Retina (tissue), 1 donor: Measurements from ENCODE around the gene COX7A2.

Experiments used
- DNase-seq: peaks from one replicate; pipeline ENCODE4 v3.0.0-alpha.2; 2016

COX7A2 gene

DNA sequence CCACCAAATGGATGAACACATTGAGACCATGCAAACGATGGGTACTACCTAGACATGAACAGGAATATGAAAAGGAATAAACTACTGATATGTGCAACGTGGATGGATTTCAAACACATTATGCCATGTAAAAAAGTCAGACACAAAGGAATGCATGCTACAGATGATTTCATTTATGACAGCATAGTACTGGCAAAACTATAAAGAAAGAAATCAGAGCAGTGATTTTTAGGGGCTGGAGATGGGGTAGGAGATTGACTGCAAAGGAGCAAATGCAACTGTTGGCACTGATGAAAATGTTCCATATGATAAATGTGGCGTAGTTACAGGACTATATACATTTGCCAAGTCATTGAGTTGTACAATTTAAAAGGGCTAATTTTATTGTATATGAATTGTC is 24.3 kb downstream of the COX7A2 start:
- no peak for DNase-seq

DNA sequence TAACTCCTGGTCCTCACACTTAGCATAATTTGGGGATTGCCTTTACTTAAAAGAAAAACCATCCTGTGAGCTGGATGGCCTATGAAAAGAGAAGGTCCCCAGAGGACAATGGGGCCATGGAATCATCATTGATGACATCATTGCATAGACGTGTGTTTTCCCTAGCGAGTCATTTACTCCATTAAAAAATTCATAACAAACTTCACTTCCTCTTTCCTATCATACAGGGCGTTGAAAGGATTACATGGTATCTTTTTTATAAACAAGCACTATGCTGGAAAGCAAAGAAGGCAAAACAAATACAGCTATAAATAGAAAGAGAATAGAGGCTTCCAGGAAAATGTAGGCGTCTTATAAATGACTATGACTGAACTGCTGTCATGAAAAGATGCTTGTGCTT is 26.4 kb downstream of the COX7A2 start:
- DNase-seq: no peak

- no peak for DNase-seq
Measured at GRCh38 chr6:75215291-75215690, 28.3 kb downstream of the COX7A2 start.

DNA sequence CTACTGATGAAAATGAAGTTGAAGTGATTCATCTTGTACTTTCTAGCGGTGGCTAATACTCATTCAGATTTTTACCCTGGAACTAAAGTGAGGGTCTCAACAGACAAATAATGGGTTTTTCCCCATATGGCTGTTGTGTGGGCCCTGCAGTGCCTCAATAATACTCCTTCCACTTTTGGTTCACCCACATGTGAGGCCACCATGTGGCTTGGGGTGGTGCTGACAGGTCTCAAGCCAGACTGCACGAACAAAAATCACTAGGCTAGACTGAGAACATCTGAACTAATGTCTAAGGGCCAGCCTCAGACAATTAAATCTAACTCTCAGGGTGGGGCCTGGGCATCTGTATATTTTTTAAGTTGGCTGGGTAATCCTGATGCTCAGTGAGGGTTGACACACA is 29.9 kb downstream of the COX7A2 start:
- no peak for DNase-seq

DNA sequence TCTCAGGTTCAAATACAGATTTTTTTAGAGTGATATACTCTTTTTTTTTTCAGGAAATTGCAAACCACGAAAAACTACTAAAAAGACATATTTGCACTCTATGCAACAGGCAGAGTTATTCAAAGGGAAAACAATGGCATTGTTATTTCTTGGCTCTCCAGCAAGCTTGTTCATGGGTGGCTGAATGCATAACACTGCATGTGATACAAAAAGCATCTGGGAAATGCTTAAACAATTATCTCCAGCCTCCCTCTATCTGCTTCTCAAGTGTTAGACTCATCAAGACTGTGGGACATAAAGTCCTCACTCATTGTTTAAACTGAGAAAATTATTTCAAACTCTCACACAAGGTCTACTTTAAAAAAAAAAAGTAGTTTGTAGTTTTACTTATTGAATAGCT is 30.5 kb downstream of the COX7A2 start:
- no peak for DNase-seq

DNA sequence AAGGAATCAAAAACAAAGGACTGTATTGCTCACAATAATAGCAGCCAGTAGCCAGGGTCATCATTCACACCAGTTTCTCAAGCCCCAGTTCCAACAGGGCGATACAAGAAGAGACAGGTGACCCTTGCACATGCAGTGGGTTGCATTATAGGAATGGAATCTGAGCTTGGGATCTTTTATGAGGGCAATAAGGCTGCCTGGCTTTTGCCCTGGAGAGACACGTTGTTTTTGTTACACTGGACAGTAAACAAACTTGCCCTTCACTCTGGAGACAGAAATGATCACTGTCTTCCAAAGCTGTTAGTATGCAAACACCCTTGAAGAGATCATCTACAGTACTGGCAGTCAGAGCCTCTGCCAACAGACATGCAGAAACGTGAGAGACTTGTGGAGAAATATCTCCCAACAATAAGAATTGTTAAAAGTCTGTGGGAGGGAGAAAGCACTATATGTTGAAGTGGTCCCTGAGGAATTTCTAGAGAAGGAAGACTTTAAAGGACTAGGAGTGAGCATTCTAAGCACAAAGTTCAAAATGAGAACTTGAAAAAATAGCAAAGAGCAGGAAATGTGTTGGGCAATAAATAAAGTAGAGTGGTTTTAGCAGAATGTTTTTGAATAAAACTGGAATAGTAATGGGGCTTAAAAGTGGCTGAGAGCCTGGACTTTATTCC is 31.5 kb downstream of the COX7A2 start:
- DNase-seq: no peak

DNA sequence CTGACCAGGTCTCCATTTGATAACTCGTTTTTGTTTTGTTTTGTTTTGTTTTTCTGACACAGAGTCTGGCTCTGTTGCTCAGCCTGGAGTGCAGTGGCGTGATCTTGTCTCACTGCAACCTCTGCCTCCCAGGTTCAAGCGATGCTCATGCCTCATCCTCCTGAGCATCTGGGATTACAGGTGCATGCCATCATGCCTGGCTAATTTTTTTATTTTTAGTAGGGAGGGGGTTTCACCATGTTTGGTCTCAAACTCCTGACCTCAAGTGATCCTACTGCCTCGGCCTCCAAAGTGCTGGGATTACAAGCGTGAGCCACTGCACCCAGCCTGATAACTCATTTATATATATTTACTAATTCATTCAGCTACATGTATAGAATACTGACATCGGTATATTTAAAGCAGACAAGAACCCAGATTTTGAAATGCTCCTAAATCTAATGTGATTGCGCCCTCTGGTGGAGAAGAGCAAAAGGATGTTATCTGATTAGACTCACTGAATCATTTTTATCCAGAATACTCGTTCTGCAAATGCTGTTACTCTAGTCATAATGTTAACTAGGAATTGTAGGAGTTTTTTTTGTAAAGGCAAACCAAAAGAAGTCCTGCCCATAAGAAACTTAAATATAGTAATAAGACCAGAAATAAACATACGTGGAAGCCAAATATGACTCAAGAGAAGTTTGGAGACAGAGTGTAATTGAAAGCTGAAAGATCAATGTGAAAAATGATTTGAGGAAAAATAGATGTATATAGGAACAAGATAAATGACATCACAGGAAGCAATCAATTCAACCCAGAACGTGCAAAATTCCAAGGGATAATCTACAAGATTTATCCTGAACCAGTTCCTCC is 32.5 kb downstream of the COX7A2 start:
- no peak for DNase-seq

DNA sequence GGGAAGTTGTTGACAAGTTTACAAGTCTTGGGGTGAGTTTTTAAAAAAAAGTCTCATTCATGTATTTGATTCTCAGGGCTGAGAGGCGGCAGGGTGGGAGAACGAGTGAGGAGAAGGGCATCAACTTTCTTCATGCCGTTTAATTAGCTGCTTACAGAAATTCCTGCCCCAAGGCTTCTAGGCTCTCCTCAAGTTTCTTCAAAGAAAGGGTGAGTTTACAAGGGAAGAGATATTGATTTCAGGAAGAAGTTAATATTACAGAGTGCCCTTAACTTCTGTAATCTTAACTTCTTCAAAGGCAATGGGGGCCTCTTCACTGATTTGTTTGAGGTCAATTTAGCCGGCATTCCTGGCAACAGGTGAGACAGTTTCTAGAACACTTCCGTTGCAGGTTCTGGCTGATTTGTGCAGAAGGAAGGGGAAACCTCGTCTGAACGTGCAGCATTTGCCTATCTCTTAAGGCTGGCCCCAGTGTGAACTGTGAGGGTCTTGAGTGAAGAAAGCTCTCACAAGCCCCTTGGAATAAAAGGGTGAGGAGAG is 34.3 kb downstream of the COX7A2 start:
- DNase-seq: no peak

GRCh38 chr6:75208298-75209183 is 35.1 kb downstream of the COX7A2 start:
- peak; percentile 90 for DNase-seq

DNA sequence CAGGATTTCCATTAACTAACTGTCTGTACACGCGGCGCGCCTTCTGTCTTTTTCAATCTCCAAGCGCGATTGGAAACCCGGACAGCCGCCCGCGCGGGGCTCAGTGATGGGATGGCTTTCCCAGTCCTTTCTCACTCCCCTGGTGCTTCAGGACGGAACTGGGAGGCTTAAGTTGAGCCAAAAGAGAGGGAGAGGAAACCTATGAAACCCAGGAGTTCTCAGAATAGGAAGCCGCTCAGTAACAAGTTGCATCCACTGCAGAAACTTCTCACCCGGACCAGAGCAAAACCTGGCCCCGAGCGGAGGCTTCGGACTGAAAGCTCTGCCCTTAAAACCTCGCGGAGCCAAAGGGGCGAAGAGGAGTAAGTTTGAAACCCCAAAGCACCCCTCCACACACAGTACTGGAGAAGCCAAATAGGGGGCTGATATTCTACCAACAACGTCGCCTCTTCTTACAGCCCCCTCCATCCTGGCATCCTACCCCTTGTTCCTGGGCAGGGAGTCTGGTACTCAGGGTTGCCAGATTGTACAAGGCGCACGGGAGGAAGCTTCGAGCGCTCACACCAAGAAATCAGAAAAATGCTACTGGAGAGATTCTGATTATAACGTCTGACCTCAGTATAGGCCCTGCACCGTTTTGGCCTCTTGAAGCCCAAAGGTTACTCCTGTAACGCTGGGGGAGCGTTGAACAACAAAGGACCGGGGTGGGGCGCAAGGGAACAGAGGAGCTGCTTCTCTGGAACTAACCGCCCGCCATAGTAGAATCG is 36.8 kb downstream of the COX7A2 start:
- DNase-seq: peak; percentile 77

GRCh38 chr6:75205776-75206575 is 37.6 kb downstream of the COX7A2 start, which contains the start of gene COL12A1:
Gene COL12A1, minus strand, starts transcription at chr6:75206053. Its CDS starts 3,261 bp downstream, at chr6:75202792.
- peak; percentile 89 for DNase-seq

DNA sequence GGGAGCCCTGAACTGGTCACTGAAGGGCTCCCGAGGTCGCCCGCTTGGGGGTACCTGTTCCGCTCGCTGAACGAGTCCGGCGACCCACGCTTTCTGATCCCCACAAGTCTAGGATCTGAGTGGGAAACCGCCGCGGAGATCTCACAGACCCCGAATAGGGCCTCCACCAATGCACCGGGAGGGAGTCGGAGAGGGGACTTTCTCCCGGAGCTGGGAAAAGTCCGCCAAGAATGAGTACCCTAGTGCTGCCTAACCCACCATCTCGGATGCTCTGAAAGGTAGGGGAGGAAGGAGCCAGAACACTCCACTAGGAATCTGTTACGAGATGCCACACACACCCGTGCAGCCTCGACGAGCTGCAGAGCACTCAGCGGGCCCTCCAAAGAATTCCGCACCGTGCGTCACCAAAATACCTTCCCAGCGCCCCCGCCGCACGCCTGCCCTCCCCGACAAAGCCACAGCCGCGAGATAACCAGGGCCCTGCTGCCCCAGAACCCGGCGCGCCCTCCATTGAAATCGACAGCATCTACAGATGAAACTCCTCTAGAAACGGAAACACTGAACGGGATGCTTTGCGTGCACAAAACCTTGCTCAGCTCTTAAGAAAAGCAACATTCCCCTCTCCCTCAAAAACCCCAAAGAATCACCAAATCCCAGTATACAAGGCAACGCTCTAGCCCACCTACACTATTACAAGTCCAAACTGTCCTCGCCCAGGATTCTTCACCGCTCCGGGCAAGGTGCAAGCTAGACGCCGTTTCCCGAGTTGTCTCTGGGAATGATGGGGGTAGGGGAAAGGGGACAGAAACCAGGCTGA is 38.4 kb downstream of the COX7A2 start:
- peak; percentile 71 for DNase-seq

DNA sequence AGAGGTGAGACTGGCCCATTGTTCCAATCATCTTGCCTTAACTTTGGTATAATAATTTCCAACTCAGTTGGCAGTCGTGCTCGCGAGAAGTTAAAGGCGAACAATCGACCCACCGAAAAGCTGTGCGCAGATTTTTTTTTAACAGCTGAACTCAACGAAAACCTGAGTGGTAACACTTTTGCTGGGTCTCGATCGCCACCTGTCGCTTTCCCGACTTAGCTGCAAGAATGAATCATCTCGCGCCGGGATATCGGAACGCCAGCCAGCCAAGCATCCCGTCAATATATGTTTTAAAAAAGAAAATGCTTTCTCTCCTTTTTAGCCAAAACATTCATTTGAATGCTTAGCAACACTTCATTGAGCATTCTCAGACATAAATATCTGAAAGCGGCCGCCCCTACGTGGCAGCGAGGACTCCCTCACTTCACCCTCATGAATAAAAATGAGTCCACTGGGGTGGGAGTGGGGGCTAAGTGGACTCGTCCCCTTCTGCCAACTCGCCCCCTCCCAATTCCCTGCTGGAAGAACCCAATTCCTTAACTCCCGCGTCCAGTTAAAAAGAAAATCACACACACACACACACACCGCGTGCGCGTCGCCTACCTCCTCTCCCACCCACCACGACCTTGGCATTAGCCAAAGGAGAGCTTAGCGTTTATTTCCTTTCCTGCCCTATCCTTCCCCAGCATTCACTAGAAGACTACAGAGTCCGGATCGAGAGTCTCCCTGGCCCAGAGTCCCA is 39.2 kb downstream of the COX7A2 start:
- peak; percentile 85 for DNase-seq

GRCh38 chr6:75203721-75204120 is 39.9 kb downstream of the COX7A2 start:
- DNase-seq: no peak

GRCh38 chr6:75202676-75203131 is 40.9 kb downstream of the COX7A2 start:
- DNase-seq: no peak

DNA sequence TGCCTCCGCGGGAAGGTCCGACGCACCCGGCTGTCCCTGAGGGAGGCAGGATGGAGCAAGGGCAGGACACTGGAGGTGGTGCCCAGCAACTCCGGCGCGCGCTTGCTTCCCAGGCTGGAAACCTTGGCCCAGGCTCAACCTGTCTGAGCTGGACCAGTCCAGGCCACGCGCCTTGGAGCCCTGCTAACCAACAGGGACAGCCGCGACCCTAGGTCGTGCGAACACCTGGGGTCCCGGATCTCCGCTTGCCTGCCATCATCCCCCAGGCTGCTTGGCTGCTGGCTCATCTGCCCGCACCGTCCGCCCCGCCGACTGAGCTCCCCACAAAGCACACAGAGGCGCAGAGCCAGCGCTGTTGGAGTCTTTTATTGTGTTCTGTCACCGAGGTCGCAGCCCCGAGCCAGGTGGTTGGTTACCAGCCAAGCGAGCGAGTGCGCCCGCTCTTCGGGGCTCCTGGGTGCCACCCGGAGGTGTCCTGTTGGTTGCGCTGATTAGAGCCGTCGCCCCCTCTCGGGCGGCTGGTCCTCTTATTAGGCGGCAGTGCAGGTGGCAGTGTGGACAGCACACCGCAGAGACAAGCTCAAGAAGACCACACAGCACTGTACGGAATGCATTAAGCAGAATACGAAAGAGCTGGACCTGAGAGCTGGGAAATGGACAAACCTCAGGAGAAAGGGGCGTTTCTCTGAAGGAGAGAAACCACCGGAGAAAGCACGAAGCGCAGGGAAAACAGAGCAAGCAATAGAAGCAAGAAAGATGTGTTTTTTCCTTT is 41.5 kb downstream of the COX7A2 start:
- peak; percentile 80 for DNase-seq

DNA sequence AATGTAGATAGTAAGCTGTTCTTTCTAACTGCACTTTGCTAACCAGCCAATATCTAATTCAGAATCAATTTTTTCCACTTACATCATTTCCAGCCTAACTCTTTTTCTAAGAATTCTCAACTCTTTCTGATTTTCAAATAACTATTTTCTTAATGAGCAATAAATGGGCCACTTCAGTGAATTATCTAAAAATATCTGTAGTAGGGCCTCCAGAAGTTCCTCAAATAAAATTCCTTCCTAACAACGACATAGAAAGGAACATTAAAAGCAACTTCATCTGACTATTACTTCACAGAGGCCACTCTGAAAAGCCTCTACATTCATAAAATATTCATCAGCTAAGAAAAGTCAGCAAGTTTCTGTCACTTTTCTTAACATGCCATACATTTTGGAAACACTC is 42.6 kb downstream of the COX7A2 start:
- no peak for DNase-seq

DNA sequence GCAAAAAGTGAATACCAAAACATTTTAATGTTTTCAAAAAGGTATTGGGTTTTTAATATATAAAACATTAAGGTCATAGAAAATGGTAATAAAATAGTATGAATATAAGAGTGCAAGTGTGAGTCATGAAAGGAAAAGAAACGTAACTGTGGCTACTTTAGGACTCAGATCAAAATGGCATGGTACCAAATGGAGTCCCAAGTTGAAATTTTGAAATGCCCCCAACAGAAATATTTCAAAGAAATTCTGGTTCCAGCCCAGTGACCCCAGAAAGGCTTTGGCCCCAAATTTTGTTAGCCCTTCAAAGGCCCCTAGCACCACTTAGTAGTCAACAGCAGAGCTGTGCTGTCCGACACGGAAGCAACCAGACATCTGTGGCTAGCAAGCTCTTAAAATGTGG is 43.7 kb downstream of the COX7A2 start:
- DNase-seq: no peak
